ENCODE data around the gene ZNF564. TPM values are rescaled to one million over a fixed set of nuclear protein-coding genes. Genes with fewer than 3 reads are reported as not detected.

Gene ZNF564
- total RNA-seq: 11.7 TPM
- 1 to 10 TPM; 3.9 to 5.4 (median 4.3) TPM for polyA plus RNA-seq (ENCODE audit: insufficient read depth in 1 of 8, insufficient read length in 8 of 8, low replicate concordance in 1 of 8)
- long read RNA-seq, donor 1, partial matches to known transcripts: 0 of 3 reads
- long read RNA-seq, donor 1, other reads (novel, unspliced or antisense): 0 of 3 reads
- long read RNA-seq, donor 2: 0 reads
- long read RNA-seq, donor 3, partial matches to known transcripts: 0 of 2 reads
- long read RNA-seq, donor 3, other reads (novel, unspliced or antisense): 0 of 2 reads
- long read RNA-seq, donor 4, partial matches to known transcripts: 0 of 2 reads
- long read RNA-seq, donor 4, other reads (novel, unspliced or antisense): 0 of 2 reads
- long read RNA-seq, donor 5, partial matches to known transcripts: 0 of 2 reads
- long read RNA-seq, donor 5, other reads (novel, unspliced or antisense): 0 of 2 reads
- long read RNA-seq, donor 6, transcript ZNF564-201 (4 exons, 2,935 nt): major isoform, 5 of 5 reads
- long read RNA-seq, donor 6, partial matches to known transcripts: 0 of 5 reads
- long read RNA-seq, donor 6, other reads (novel, unspliced or antisense): 0 of 5 reads
- long read RNA-seq, donor 7, partial matches to known transcripts: 0 of 2 reads
- long read RNA-seq, donor 7, other reads (novel, unspliced or antisense): 0 of 2 reads
- long read RNA-seq, donor 8, partial matches to known transcripts: 0 of 1 reads
- long read RNA-seq, donor 8, other reads (novel, unspliced or antisense): 0 of 1 reads
- long read RNA-seq, donor 9, partial matches to known transcripts: 0 of 1 reads
- long read RNA-seq, donor 9, other reads (novel, unspliced or antisense): 0 of 1 reads
- long read RNA-seq, donor 10, partial matches to known transcripts: 0 of 4 reads
- long read RNA-seq, donor 10, other reads (novel, unspliced or antisense): 0 of 4 reads
- long read RNA-seq, donor 11, partial matches to known transcripts: 0 of 1 reads
- long read RNA-seq, donor 11, other reads (novel, unspliced or antisense): 0 of 1 reads

DNA sequence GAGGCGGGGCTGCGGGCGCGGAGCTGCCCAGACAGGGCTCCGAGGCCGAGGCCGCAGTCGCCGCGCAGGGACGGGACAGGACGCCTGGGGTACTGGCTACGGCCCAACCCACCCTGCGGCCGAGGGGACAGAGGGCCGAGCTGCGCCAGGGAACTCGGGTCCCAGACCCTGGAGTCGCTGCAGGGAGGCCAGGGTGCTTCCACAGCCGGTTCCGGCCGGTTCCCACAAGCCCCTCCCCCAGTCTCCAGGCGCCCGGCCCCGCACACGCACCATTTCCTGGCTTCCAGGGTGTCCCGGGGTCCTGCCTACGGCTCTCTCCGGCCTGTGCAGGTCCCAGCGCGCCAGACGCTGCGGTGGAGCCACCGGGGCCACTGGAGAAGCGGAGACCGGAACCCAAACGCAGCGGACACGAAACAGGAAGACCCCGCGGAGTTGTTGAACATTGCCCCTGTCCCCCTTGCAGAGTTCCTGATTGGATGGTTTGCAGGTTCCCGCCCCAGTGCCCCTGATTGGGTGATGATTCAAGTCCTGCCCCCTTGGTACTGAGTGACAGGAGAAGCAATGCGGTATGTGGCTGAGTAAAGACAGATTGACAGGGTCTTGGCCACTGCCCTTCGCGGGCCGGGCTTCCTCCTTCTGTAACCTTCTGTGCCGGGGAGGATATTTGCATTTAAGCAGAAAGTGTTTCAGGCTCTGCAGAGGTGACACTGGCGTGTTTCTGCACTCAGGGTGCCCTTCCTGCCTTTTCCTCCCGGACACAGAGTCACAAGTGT is at the start of gene ZNF564:
ZNF564 (minus strand) TSS at position 423 of the 773 bp plus-strand sequence; CDS start at position 273, 150 bp downstream.
- WGBS (ENCODE audit: insufficient coverage): 0% methylated on average over 47 of the region's 49 CpGs
- H3K36me3 ChIP-seq (ENCODE audit: control insufficient read depth, insufficient read depth, low read length): peaks cover 12% of the 10 kb centered on the region
- H3K4me1 ChIP-seq (ENCODE audit: control insufficient read depth, insufficient read depth, low read length): peaks cover 21% of the 10 kb centered on the region
- peak; percentile 100 for DNase-seq
- peaks cover 3% of the 10 kb centered on the region for H3K9me3 ChIP-seq (replicated peaks; ENCODE audit: control insufficient read depth, low read depth, low read length)
- H3K27me3 ChIP-seq (ENCODE audit: control insufficient read depth, insufficient read depth, low read length): peaks cover 5% of the 10 kb centered on the region
- H3K27ac ChIP-seq (ENCODE audit: low read length): peak within 1 kb of the TSS; percentile 96
- peak within 1 kb of the TSS; percentile 67 for H3K4me3 ChIP-seq (ENCODE audit: low read length)

DNA sequence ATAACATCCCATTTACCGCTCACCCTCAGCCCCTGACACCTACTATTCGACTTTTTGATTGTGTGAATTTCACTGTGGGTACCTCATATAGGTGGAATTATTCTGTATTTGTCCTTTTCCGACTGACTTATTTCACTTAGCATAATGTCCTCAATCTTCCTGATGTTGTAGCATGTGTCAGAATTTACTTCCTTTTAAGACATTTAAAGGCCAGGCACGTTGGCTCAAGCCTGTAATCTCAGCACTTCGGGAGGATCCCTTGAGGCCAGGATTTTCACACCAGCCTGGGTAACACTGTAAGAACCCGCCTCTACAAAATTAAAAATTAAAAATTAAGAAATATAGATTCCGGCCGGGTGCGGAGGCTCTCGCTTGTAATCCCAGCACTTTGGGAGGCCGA is 46.3 kb upstream of the ZNF564 start:
- WGBS (ENCODE audit: insufficient coverage): 88% methylated on average over 6 of the region's 11 CpGs
- no peak overlapping the region for H3K27ac ChIP-seq (ENCODE audit: low read length)
- peaks cover 25% of the 10 kb centered on the region for H3K36me3 ChIP-seq (ENCODE audit: control insufficient read depth, insufficient read depth, low read length)

DNA sequence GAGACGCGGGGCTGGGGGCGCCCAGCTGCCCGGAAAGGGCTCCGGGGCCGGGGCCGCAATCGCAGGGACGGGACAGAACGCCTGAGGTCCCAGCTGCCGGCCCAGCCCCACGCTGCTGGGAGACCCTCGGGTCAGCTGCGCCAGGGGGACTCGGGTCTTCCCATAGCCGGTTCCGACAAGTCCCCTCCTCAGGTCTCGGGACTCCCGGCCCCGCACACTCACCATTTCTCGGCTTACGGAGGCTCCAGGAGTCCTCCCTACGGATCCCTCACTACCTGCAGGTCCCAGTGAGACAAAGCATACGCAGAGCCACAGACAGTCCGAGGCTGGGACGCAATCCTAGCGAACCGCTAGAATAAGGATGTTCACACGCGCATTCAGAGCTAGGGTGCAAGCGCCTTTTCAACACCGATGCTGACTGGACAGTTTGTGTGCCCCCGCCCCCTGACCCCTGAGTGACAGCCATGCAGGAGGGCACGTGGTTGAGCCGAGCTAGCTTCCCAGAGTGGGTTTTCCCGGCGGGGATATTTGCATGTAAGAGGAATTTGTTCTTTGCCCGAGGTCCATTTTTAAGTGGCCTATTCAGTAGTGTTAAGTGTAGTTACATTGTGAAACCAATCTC is 45.8 kb upstream of the ZNF564 start:
- Histone ChIP-seq H3K4me3 (ENCODE audit: low read length) (no peak overlapping the region), H3K27me3 (ENCODE audit: control insufficient read depth, insufficient read depth, low read length) (no peaks in the 10 kb centered on the region), H3K27ac (ENCODE audit: low read length) (no peak overlapping the region), H3K4me1 (ENCODE audit: control insufficient read depth, insufficient read depth, low read length) (no peaks in the 10 kb centered on the region), H3K36me3 (ENCODE audit: control insufficient read depth, insufficient read depth, low read length) (peaks cover 20% of the 10 kb centered on the region), H3K9me3 (replicated peaks; ENCODE audit: control insufficient read depth, low read depth, low read length) (no peaks in the 10 kb centered on the region)
- DNase-seq: peak; percentile 5
- 36% methylated on average over 37 of the region's 38 CpGs for WGBS (ENCODE audit: insufficient coverage)

More for the DNA sequence above, 46.3 kb upstream of the ZNF564 start:
- Histone ChIP-seq H3K4me1 (ENCODE audit: control insufficient read depth, insufficient read depth, low read length) (no peaks in the 10 kb centered on the region), H3K27me3 (ENCODE audit: control insufficient read depth, insufficient read depth, low read length) (no peaks in the 10 kb centered on the region), H3K4me3 (ENCODE audit: low read length) (no peak overlapping the region), H3K9me3 (replicated peaks; ENCODE audit: control insufficient read depth, low read depth, low read length) (no peaks in the 10 kb centered on the region)
- no peak for DNase-seq

DNA sequence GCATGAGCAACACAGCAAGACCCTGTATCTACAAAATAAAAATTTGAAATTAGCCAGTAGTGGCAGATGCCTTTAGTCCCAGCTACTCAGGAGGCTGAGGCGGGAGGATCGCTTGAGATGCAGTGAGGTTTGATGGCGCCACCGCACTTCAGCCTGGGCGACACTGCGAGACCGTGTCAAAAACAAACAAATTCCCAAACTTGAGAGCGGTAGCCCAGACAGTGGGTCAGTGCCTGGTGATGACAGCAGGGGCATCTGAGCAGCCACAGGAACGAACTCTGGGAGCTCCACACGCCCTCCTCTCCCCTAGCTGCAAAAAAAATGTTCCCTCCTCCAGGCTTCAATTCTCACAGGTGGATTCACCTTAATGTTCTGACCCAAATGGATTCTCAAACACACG is 45.2 kb upstream of the ZNF564 start:
- Histone ChIP-seq H3K27me3 (ENCODE audit: control insufficient read depth, insufficient read depth, low read length) (no peaks in the 10 kb centered on the region), H3K4me3 (ENCODE audit: low read length) (no peak overlapping the region), H3K36me3 (ENCODE audit: control insufficient read depth, insufficient read depth, low read length) (peaks cover 20% of the 10 kb centered on the region), H3K9me3 (replicated peaks; ENCODE audit: control insufficient read depth, low read depth, low read length) (no peaks in the 10 kb centered on the region), H3K4me1 (ENCODE audit: control insufficient read depth, insufficient read depth, low read length) (no peaks in the 10 kb centered on the region), H3K27ac (ENCODE audit: low read length) (no peak overlapping the region)
- no peak for DNase-seq
- WGBS (ENCODE audit: insufficient coverage): 85% methylated on average over 7 of the region's 11 CpGs

DNA sequence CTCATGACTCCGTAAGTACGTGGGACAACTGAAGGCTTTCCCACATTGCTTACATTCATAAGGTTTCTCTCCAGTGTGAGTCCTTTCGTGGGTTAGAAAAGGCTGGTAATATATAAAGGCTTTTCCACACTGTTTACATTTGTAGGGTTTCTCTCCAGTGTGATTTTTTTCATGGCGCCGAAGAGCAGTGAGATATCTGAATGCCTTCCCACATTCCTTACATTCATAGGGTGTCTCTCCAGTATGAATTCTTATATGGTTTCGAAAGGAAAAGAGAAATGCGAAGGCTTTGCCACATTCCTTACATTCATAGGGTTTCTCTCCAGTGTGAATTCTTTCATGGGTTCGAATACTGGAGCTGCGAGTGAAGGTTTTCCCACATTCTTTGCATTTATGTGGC is 29.8 kb upstream of the ZNF564 start:
- no peaks in the 10 kb centered on the region for H3K27me3 ChIP-seq (ENCODE audit: control insufficient read depth, insufficient read depth, low read length)
- H3K4me1 ChIP-seq (ENCODE audit: control insufficient read depth, insufficient read depth, low read length): no peaks in the 10 kb centered on the region
- no peak overlapping the region for H3K27ac ChIP-seq (ENCODE audit: low read length)
- H3K36me3 ChIP-seq (ENCODE audit: control insufficient read depth, insufficient read depth, low read length): peaks cover 40% of the 10 kb centered on the region
- no peak for DNase-seq
- H3K4me3 ChIP-seq (ENCODE audit: low read length): no peak overlapping the region
- no CpG with 5 or more reads among the region's 9 CpGs for WGBS (ENCODE audit: insufficient coverage)
- peaks cover 20% of the 10 kb centered on the region for H3K9me3 ChIP-seq (replicated peaks; ENCODE audit: control insufficient read depth, low read depth, low read length)

DNA sequence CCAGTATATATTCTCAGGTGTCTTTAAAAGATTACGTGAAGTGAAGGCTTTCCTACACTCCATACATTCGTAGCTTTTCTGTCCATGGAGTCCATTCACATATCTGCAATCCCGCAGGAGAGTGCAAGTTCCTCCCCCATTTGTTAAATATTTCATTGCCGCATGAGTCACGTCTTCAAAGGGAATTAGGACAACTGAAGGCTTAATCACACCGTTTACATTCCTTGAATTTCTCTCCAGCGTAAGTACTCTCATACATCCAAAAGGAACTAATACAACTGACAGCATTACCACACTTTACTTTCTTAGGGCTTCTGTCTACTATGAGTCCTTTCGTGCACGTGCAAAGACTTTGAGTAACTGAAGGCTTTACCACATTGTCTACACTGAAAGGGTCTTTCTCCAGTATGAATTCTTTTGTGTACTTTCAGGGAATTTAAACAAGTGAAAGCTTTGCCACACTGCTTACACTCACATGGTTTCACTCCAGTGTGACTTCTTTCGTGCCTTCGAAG is 29.0 kb upstream of the ZNF564 start:
- 93% methylated on average over 6 of the region's 11 CpGs for WGBS (ENCODE audit: insufficient coverage)
- Histone ChIP-seq H3K4me3 (ENCODE audit: low read length) (no peak overlapping the region), H3K27ac (ENCODE audit: low read length) (no peak overlapping the region), H3K4me1 (ENCODE audit: control insufficient read depth, insufficient read depth, low read length) (no peaks in the 10 kb centered on the region), H3K9me3 (replicated peaks; ENCODE audit: control insufficient read depth, low read depth, low read length) (peaks cover 20% of the 10 kb centered on the region), H3K36me3 (ENCODE audit: control insufficient read depth, insufficient read depth, low read length) (peaks cover 40% of the 10 kb centered on the region), H3K27me3 (ENCODE audit: control insufficient read depth, insufficient read depth, low read length) (no peaks in the 10 kb centered on the region)
- no peak for DNase-seq

DNA sequence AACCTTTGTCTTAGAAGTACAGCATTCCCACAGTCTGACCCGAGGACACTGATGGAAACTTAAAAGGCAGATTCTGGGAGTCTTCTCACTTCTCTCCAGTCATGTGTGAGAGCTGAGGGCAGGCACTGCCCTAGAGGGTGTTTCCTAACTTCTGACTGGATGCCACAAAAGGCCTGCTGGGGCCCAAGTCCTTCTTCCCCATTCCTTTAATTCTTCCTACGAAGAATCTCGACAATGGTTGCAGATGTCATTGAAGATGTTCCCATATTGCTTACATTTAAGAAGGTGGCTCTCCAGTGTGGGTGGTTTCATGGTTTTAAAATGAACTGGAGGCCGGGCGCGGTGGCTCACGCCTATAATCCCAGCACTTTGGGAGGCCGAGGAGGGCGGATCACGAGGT is 27.4 kb upstream of the ZNF564 start:
- Histone ChIP-seq H3K36me3 (ENCODE audit: control insufficient read depth, insufficient read depth, low read length) (peaks cover 40% of the 10 kb centered on the region), H3K9me3 (replicated peaks; ENCODE audit: control insufficient read depth, low read depth, low read length) (peaks cover 20% of the 10 kb centered on the region), H3K4me3 (ENCODE audit: low read length) (no peak overlapping the region), H3K27me3 (ENCODE audit: control insufficient read depth, insufficient read depth, low read length) (no peaks in the 10 kb centered on the region), H3K4me1 (ENCODE audit: control insufficient read depth, insufficient read depth, low read length) (no peaks in the 10 kb centered on the region), H3K27ac (ENCODE audit: low read length) (no peak overlapping the region)
- DNase-seq: no peak
- WGBS (ENCODE audit: insufficient coverage): no CpG with 5 or more reads among the region's 10 CpGs

DNA sequence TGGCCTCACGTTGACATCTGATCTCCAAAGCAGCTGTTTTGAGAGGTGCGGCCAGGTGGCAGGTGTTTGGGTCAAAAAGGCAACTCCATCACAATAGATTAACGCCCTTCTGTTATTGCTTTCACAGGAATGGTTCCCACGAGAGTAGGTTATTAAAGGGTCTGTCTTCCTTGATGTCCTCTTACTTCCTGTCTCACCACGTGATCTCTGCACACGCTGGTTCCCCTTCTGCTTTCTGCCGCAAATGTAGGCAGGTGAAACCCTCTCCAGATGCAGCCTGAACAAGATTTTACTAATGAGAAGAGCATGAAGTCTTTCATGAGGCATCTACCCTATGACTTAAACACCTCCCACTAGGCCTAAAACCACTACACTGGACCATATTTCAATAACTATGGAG is 22.8 kb upstream of the ZNF564 start:
- Histone ChIP-seq H3K36me3 (ENCODE audit: control insufficient read depth, insufficient read depth, low read length) (peaks cover 12% of the 10 kb centered on the region), H3K4me3 (ENCODE audit: low read length) (no peak overlapping the region), H3K4me1 (ENCODE audit: control insufficient read depth, insufficient read depth, low read length) (no peaks in the 10 kb centered on the region), H3K27ac (ENCODE audit: low read length) (no peak overlapping the region), H3K9me3 (replicated peaks; ENCODE audit: control insufficient read depth, low read depth, low read length) (no peaks in the 10 kb centered on the region), H3K27me3 (ENCODE audit: control insufficient read depth, insufficient read depth, low read length) (no peaks in the 10 kb centered on the region)
- DNase-seq: no peak
- 13% methylated on average over 2 of the region's 7 CpGs for WGBS (ENCODE audit: insufficient coverage)

DNA sequence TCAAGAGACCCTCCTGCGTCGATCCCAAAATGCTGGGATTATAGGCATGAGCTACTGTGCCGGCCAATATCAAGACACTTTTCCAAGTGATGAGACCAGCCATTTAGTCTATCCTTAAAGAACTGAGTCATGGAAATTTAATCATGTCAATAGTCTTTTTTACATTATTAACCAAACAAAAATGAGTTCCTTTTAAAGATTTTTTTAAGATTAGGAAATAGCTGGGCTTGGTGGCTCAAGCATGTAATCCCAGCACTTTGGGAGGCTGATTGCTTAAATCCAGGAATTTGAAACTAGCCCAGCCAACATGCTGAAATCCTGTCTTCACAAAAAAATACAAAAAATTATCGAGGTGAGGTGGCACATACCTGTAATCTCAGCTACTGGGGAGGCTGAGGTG is 16.7 kb upstream of the ZNF564 start:
- Histone ChIP-seq H3K36me3 (ENCODE audit: control insufficient read depth, insufficient read depth, low read length) (no peaks in the 10 kb centered on the region), H3K27ac (ENCODE audit: low read length) (no peak overlapping the region), H3K4me1 (ENCODE audit: control insufficient read depth, insufficient read depth, low read length) (no peaks in the 10 kb centered on the region), H3K4me3 (ENCODE audit: low read length) (no peak overlapping the region), H3K9me3 (replicated peaks; ENCODE audit: control insufficient read depth, low read depth, low read length) (no peaks in the 10 kb centered on the region), H3K27me3 (ENCODE audit: control insufficient read depth, insufficient read depth, low read length) (no peaks in the 10 kb centered on the region)
- WGBS (ENCODE audit: insufficient coverage): 96% methylated on average over 3 of the region's 4 CpGs
- no peak for DNase-seq
